HG02678 (cell line): ENCODE measurements around the gene ABCA12.

Source experiments
- ATAC-seq: cut with Tn5 transposase; IDR thresholded peaks from one replicate; pipeline ENCODE4 v1.9.1; 2021; ENCODE audit warnings: mild to moderate bottlenecking, moderate library complexity; ENCODE audit not compliant: unreplicated experiment

Gene ABCA12

DNA sequence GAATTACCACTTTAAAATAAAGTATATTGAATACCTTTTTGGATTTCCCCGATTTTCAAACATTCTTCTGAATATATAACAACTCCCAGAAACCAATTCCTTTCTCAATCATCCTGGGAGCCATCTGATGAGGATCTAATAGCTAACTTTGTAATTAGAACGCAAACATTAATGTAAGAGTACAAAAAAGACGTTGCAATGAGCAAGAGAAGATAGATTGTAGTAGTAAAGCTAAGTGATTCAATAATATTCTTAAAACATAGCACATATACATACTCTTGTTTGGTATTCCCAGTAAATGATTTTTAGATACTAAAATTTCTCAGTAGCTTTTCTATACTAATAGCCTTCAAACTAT is 1.1 kb downstream of the ABCA12 start:
- no peak for ATAC-seq

DNA sequence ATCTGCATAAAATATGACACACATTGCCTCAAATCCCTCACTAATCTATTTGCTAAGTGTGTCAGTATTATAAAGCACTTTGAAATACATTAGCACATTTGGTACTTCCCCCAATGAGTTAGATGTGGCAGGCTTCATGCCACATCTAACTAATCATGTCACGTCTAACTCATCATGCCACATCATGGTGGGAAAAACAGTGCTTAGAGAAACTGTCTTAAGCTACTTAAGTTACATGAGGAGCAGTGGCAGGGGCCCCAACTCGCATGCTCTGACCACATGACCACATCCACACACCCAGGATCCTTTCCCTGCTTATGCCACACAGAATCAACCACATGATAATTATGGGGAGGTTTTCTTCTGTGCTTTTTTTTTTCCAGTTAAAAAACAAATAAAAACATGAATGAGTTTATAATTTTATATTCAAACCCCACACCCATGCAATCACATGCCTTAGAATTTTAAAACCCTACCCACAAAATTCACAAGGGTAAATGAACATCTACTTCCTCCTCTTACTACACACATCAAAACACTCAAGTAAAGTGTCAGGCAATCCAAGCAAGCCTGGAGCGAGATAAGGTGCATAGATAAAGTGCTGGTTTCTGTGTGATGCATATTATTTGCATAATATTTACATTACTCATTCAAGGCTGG is 1.6 kb downstream of the ABCA12 start:
- peak; percentile 50 for ATAC-seq

DNA sequence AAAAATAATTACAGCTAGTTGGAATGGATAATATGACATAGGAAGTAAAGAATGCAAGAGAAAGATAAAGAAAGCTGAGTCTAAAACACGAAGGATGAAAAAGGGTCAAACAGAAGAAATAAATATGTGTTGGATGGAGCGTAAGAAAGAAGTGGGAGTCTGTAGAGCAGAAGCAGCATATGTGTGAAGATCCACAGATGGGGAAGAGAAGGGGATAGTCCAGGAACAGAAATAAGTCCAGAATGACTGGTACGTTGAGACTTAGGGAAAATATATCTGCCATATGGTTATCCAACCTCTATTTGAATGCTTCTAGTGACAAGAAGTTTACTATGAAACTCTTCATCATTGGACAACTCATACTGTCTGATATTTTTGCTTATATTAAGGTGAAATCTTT is 18.0 kb downstream of the ABCA12 start:
- ATAC-seq, result no peak

DNA sequence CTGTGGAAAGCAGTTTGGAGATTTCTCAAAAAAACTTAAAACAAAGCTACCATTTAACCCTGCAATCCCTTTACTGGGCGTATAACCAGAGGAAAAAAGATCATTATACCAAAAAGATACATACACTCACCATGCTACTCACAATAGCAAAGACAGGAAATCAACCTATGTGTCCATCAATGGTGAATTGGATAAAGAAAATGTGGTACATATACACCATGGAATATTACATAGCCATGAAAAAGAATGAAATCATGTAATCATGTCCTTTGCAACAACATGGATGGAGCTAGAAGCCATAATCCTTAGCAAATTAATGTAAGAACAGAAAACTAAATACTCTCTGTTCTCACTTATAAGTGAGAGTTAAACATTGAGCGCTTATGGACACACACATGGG is 18.6 kb downstream of the ABCA12 start:
- no peak for ATAC-seq

DNA sequence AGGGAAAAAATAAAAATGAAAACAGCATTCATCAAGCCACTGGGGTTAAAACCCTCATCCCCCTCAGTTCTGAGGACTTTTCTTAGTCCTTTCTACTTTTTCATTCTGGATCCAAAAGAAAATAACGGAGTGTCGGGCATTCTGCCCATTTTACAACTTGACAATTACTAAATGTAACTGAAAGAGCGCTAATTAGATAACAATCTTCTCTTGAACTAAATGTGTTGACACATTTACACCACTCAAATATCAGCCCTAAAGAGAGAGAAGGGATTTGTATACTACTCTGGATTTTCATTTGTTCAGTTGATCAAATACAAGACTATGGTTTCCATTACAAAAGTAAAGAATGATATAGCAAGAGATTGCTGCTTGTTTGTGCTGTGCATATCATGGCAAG is 27.5 kb downstream of the ABCA12 start:
- ATAC-seq, result no peak

DNA sequence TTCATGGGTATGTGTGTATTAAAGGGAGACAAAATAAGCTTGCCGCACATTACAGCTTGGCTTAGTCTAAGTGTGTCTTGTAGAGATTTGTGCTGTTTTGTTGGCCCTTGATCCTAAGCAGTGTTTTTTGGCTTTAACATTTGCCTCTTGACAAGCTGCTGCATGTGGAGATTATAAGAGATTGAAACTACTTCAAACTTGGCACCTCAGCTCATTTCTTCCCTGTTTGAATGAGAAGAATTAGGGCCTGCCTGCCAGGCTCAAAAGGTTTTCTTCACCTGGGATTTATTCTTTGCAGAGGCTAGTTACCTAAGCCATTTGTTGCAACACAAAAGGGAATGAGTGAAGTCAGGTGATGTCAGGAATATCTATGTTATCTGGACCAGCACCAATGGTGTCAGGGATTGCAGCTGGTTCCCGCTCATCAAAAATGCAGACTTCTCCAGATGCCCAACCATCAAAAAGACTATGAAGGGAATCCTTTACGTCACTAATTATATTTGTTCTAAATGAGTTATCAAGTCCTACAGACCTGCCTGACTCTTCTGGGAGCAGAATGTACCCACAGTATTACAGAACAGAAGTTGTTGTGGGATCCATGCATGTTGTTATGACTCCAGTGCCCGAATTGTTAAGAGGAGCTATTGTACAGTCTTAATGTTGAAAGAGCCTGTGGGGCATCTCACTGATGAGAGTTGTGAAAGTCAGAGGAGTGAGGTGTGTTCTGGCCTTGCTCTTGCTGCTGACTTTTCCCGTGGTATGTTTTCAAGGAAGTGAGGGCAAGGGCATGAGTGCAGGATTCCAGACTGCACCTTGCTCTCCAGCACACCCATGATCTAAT is 31.0 kb downstream of the ABCA12 start:
- ATAC-seq, result no peak

DNA sequence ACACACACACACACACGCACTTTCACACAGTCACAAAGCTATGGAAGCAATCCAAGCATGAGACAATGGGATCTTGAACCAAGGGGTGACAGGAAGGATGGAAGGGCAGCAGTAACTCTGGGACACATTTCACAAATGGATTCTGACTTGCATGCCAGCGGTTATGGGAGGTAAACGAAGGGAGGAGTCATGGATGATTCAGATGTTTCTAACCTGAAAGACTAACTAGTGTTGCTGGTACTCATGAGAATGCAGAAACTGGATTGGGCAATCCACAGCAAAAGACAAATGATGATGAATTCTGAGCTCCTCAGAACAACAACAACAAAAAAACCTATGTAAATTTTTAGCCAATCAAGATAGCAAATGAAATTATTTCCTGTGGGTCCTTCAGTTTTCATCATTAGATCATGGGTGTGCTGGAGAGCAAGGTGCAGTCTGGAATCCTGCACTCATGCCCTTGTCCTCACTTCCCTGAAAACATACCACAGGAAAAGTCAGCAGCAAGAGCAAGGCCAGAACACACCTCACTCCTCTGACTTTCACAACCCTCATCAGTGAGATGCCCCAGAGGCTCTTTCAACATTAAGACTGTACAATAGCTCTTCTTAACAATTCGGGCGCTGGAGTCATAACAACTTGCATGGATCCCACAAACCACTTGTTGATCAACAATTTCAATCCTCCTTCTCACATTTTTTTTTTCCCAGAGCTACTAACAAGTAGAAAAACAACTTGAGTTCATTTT is 32.6 kb downstream of the ABCA12 start:
- no peak for ATAC-seq

DNA sequence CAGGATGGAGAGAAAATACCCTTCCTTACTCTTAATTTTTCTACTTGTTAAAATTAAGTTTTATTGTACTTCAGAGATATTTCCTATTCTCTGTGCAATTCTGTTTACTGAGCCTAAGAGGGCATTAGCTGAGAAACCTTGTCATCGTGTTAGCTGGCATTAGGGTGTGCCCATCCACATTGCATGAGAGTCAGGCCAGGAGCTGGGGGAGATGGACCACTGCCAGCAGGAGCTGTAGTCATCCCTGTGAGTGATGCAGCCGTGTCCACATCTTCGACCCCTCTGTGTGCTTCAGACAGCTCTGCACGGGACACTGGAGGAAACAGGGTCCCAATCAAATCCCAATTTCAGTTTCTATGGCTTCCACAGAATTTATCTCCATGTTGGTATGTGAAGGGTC is 34.2 kb downstream of the ABCA12 start:
- no peak for ATAC-seq

DNA sequence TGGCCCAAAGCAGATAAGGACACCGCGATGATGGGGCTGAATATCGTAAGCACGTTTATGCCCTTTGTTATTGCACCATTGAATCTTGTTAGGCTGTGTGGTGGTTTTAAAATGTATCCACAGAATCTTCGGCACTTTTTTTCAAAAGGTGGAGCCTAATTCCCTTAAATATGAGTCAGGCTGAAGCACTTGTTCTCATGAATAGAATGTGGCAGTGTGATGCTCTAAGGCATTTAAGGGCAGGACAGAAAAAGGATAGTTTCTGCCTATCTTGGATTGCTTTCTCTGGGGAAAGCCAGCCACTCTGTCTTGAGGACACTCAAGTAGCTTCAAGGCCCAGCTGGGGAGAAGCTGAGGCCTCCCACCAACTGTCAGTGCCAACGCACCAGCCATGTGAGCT is 39.6 kb downstream of the ABCA12 start:
- ATAC-seq, result no peak

DNA sequence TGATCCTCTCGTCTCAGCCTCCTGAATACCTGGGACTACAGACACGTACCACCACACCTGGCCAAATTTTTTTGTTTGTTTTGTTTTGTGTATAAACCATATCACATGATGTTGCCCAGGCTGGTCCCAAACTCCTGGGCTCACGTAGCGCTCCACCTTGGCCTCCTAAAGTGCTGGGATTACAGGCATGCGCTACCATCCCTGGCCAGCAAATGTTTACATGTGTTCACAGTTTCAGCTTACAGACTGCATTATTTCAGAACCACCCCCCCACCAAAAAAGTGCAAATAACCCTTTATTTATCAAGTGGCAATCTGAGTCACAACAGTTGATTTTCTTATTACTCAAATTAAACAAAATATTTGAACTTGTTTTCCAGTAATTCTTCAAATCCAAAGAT is 54.3 kb downstream of the ABCA12 start:
- no peak for ATAC-seq

DNA sequence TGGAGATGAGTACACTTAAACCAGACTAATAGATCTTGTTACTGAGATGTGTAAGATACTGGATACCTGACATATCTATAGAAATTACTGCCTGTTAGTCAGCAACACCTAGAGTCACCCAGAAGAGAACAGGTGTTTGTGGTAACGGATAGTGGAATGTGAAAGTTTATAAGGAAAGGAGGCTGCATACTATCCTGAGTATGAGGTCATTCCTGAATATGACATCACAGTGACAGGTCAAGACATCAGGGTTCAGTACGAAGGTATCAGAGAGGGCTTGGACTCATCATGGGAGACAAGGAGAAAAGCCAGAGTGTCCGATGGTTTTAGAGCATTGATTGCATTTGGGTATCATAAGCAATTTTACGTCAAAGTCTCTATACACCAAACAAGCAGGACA is 55.3 kb downstream of the ABCA12 start:
- no peak for ATAC-seq

DNA sequence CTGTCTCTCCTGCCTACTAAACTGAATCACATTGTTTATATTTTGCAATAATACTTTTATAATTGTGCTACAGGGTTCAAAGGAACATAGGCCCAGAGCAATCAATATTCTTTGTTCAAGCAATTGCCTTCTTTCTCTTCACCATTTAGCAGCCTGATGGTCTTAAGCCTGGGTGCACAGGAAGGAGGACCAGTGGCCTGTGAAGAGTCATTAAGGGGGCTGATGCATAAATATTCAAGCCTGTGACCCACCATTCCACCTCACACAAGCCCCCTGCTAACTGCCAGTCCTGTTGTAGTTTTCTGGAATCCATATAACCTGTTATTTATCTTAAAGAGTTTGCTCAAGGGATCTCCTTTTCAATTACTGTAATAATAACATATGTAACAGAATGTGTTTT is 56.0 kb downstream of the ABCA12 start:
- no peak for ATAC-seq

DNA sequence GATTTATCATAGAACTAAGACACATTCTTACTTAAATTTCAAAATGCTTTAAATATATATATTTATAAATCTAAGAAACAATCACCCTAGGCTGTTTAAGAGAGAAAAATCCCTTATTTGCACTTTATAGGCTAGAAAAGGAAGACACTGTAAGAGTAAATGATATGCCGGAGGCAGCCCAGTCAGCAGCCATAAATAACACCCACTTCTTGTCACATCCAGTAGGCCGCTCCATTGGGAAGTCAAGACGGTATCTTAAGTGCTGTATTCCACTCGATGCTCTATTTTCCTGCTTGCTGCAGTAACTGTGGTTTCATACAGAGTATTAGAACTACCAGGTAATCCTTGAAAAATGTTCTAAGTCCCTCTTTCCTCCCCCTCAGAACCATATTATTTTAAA is 57.9 kb downstream of the ABCA12 start:
- no peak for ATAC-seq

DNA sequence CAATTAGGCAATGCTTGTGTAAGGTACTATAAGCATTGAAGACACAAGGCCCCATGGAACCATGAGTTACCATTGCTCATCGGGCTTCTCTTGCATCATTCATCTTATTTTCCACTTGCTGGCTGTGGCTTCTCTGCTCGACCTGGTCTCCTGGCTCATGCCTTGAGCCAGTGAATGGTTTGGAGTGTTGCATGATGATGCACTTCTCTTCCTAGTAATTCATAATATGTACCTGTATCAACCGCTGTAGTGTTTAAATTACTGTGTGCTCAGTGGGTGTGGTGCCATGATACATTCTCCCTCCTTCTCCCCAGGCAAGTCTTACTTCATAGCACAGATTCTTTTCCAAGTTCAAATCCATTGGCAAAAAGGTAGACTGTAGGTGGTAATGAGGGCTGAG is 66.8 kb downstream of the ABCA12 start:
- ATAC-seq, result no peak

DNA sequence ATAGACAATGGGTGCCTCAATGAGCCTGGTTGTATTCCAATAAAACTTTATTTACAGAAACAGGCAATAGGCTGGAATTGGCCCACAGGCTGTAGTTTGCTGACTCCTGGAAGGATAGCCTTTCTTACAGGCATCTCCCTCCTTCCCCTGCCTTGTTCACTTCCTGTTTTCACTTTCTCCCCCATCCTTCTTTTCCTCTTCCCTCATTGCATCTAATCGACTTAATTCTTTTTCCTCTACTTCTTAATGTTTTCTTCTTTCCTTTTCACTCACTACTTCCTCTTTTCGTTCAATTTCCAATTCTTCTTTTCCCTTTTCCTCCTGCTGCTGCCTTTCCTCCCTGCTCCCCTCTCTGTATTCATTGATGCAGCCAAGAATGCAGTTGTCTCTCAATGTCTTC is 70.0 kb downstream of the ABCA12 start:
- no peak for ATAC-seq

DNA sequence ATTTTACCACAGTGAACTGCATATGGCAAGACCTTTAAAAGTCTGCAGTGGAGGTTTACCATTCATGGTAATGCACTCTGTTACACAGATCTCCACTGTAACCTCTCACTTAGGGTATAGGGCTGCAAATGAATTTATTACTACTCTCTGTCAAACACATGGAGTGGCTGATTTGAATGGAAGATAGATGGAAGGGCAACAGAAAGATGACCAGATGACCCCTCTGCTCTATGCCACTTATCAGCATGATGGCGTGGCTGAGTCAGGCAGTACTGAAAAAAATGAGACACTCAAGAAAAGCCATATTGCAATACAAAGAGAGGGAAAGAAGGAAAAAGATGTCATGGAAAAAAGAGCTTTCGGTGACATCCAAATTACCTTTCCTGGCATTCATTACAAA is 72.3 kb downstream of the ABCA12 start:
- no peak for ATAC-seq

DNA sequence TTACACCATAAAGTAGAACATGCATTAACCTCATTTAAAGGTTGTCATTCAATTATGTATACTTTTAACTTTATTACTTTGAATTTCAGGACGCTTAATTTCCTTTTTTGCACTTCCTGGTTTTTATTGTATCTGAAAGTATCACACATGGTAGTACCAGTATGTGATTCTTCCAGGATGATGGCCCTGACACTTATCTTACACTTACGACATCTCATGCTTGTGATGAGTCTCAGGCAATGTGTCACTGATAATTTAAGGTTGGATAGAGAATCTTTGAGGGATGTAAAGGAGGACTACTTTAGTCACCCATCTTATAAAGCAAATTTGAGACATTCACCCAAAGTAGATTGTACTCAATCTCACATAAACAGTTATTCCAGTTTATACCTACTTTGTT is 74.9 kb downstream of the ABCA12 start:
- ATAC-seq, result no peak

DNA sequence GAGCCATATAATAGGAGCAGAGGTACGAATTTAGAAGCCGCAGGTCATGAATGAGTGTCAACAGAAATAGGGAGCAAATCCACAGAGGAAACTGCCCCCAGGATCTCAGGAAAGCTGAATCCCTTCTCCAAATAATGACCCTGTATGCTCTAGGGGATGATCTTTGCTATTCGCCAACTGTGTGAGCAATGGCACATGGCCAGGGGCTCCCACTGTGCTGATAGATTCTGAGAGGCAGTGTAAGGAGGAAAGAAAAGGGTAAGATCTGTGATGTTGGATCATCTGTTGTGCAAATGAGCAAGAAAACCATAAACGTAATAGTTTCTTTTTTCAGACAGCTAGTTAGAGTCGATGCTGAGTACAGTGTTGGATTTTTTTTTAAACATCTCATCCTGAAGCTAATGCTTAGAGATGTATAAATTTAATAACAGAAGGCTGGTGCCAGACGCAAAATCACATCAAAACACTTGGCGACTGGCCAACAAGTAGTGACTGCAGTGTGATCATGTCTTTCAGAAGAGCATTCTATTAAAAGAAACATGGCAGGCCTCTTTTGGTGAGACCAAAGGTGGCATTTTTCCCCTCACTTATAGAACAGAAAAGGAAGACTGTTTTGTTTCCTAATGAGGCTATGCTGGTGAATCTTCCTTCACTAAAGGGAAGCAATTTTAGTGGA is 77.4 kb downstream of the ABCA12 start:
- ATAC-seq, result no peak

DNA sequence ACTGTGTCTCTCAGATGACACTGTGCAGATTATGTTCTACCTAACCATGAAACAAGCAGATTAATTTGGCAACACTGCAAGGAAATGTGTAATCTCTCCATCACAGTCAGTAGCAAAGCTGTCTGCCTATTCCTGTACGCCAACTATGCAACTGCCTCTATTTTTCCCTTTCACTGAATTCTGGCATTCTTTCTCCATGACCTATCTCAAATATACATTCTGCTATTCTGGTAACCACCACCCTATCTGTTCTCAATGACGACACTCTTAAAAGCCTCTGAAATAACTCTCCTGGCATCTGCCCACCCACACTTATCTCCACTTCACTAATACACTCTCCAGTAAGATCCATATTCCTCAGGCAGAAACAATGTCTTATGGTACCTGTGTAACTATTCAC is 78.7 kb downstream of the ABCA12 start:
- ATAC-seq, result no peak

DNA sequence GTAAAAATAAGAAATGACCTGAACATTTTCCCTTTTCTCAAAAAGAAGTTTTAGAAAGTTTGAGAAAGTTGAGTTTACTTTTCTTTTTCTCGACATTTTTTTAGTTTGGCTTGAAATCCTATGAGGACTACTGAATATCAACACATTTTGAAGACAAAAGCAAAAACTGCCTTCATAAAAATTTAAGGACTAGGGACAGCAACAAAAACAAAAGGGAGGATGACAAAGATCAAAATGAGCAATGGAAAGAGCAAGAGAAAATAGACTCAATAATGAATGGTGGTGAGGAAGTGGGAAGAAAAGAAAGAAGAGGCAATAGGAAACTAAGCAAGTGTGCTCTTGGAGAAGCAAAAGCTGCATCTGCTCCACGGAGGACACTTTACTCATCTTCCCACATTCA is 82.5 kb downstream of the ABCA12 start:
- no peak for ATAC-seq

DNA sequence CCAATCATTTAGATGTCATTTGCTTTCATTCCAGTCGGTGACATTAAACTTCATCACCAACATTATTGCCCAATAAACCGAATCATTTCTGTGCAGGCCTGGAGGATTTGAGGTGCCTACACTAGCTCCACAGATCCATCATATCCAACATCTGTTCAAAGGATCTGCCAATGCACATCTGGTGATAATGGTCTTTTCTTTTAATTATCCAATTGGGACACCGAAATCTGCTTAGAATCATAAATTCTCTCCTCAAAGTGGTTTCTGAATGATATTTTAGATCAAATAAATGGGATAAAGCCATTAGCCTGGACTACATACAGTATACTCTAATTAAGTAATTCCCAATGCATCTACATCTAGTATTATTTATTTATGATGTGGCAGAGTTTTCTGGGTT is 85.6 kb downstream of the ABCA12 start:
- ATAC-seq, result no peak

DNA sequence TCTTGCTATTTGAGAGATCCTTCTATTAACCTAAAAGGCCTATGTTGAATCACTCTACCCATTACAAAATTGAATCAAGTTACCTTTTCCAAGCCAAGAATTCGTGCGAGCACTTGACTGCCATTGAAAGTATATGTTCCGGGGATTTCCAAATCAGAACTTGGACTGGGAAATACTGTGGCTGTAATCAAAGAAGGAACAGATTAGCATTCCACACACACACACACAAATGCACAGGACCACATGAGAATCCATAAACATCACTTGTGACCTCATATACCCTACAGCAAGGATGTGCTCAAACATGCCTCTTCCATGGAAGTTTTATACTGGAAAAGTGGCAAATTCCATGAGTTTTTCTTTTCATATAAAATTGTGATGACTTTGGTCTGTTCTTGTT is 86.0 kb downstream of the ABCA12 start:
- no peak for ATAC-seq
